Lower lobe of right lung (tissue), 2 donors: Measurements from ENCODE around the gene MAGI1. TPM values are rescaled to one million over a fixed set of nuclear protein-coding genes. Genes with fewer than 3 reads are reported as not detected.
A peak's percentile ranks its signal among the peaks of the same experiment; 100 is the strongest.

Source experiments
- ATAC-seq, 2 donors: fragments of 200-7000 bp; cut with Tn5 transposase; one replicate each; pipeline ENCODE4 v1.9.1; 2020 to 2022; ENCODE audit warnings: mild to moderate bottlenecking in 2 of 2, moderate library complexity in 2 of 2
- DNase-seq: peaks from one replicate; pipeline ENCODE4 v3.0.0-alpha.2; 2020
- H3K27ac ChIP-seq: fragments of 200-600 bp; one replicate; pipeline ENCODE4 v1.8.0; 2022
- H3K27me3 ChIP-seq: fragments of 200-600 bp; one replicate; pipeline ENCODE4 v1.8.0; 2022; ENCODE audit warnings: low read depth
- H3K36me3 ChIP-seq: fragments of 200-600 bp; one replicate; pipeline ENCODE4 v1.8.0; 2022; ENCODE audit warnings: mild to moderate bottlenecking
- H3K4me1 ChIP-seq: fragments of 200-600 bp; one replicate; pipeline ENCODE4 v1.8.0; 2022
- H3K4me3 ChIP-seq: fragments of 200-600 bp; one replicate; pipeline ENCODE4 v1.8.0; 2022; ENCODE audit warnings: mild to moderate bottlenecking
- H3K9me3 ChIP-seq: fragments of 200-600 bp; one replicate; pipeline ENCODE4 v1.8.0; 2022
- CTCF ChIP-seq: fragments of 200-600 bp; IDR thresholded peaks from one replicate; pipeline ENCODE4 v1.8.0; 2022; ENCODE audit warnings: antibody characterized with exemption, mild to moderate bottlenecking
- intact Hi-C: fragments of 100-400 bp; cut with DNase I; formaldehyde crosslinking; loops from one replicate; pipeline ENCODE4 v1.11.0; 2022
- total RNA-seq: library from RNA; stranded (reverse); fragmentation: NEBNext Ultra II Directional; extraction: Animal tissue kit (Norgen Biotek cat#: 25700); gene quantifications from one replicate; pipeline ENCODE4 v1.2.1, GENCODE V29; 2021
- donor health status: DM: no; HTN: yes; CAD: no; lungs with severe emphysema.

The MAGI1 gene
- total RNA-seq, 1 donor from 2014 or later = 35.5 TPM

DNA sequence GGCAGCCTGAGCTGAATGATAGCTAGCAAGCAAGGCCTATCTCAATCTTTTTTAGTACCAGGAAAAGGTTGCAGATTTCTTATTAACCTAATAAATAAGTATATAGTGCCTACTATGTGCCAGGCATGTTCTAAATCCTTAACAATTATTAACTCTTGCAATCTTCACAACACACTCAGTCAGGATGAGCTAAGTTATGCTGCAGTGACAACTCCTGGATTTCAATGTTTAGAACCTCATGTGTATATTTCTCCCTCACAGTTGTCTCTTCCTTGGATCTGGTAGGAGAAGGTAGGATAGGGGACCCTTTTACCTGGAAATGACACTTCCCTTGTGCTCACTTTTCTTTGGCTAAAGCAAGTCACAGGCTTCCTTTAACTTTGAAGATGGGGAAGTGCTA, 39.3 kb upstream of the MAGI1 start:
- DNase-seq (no peak), ATAC-seq (no peak)
- intact Hi-C loops = no loop called here
- H3K27me3 ChIP-seq = no peaks in the 10 kb centered on the region
- no peaks in the 10 kb centered on the region for H3K9me3 ChIP-seq
- no peaks in the 10 kb centered on the region for H3K4me1 ChIP-seq
- no peak for TF ChIP-seq CTCF
- no peak overlapping the region for H3K4me3 ChIP-seq
- no peaks in the 10 kb centered on the region for H3K36me3 ChIP-seq
- H3K27ac ChIP-seq = no peak overlapping the region

- H3K4me1 ChIP-seq = no peaks in the 10 kb centered on the region
- DNase-seq (no peak), ATAC-seq (no peak)
- no peaks in the 10 kb centered on the region for H3K9me3 ChIP-seq
- H3K27ac ChIP-seq = no peak overlapping the region
- no peak overlapping the region for H3K4me3 ChIP-seq
- intact Hi-C loops = no loop called here
- H3K36me3 ChIP-seq = no peaks in the 10 kb centered on the region
- TF ChIP-seq CTCF = no peak
- H3K27me3 ChIP-seq = no peaks in the 10 kb centered on the region
Measured at GRCh38 chr3:66076861-66077470, 38.2 kb upstream of the MAGI1 start.

DNA sequence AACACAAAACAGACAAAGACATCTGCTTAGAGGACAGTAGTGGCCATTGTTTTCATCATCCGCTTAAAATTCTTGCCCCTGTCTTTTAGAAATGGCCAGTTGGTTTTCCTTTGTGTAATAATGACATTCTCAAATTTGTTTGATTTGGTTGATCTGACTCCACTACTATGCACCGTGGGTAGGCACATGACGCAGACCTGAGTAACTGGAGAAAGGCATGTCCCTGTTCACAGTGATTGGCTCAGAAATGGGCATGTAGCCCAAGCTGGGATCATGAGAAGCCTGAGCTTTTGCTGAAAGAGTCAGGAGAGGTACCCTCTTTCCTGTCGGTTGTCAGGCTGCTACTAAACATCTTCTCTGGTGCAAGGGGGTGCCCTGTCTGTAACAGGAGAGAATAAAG, 36.6 kb upstream of the MAGI1 start:
- Histone ChIP-seq H3K27me3 (no peaks in the 10 kb centered on the region), H3K36me3 (no peaks in the 10 kb centered on the region), H3K4me1 (no peaks in the 10 kb centered on the region), H3K4me3 (no peak overlapping the region), H3K9me3 (no peaks in the 10 kb centered on the region), H3K27ac (no peak overlapping the region)
- TF ChIP-seq CTCF = no peak
- ATAC-seq (no peak), DNase-seq (no peak)
- intact Hi-C loops = no loop called here

GRCh38 chr3:66073464-66074141, 34.9 kb upstream of the MAGI1 start:
- H3K36me3 ChIP-seq = no peaks in the 10 kb centered on the region
- no peak for TF ChIP-seq CTCF
- no peaks in the 10 kb centered on the region for H3K4me1 ChIP-seq
- peaks cover 5% of the 10 kb centered on the region for H3K9me3 ChIP-seq
- no peaks in the 10 kb centered on the region for H3K27me3 ChIP-seq
- no peak for ATAC-seq
- H3K27ac ChIP-seq = no peak overlapping the region
- no peak overlapping the region for H3K4me3 ChIP-seq
- intact Hi-C loops = no loop called here
- no peak for DNase-seq

- Histone ChIP-seq H3K27ac (no peak overlapping the region), H3K4me1 (no peaks in the 10 kb centered on the region), H3K9me3 (peaks cover 5% of the 10 kb centered on the region), H3K36me3 (no peaks in the 10 kb centered on the region), H3K4me3 (no peak overlapping the region), H3K27me3 (no peaks in the 10 kb centered on the region)
- ATAC-seq = peak in 1 of 2 donors; percentile 31
- intact Hi-C loops = no loop called here
- no peak for TF ChIP-seq CTCF
- no peak for DNase-seq
Measured at GRCh38 chr3:66068255-66068654, 29.5 kb upstream of the MAGI1 start.
